Neural cell (in vitro differentiated cells): ENCODE data around the gene NR1H3. TPM values are rescaled to one million over a fixed set of nuclear protein-coding genes. Genes with fewer than 3 reads are reported as not detected.

Experiments used
- H2AFZ ChIP-seq: fragments of 200-600, 300-800 bp; sonication (generic), shearing (Covaris generic); 2 replicates; pipeline ENCODE4 v1.6.0; 2014; ENCODE audit warnings: low read depth, mild to moderate bottlenecking, antibody characterized with exemption, low read length, moderate library complexity
- H3F3A ChIP-seq: fragments of 200-600 bp; shearing (Covaris generic); 2 replicates; pipeline ENCODE4 v1.6.1; 2016; ENCODE audit warnings: mild to moderate bottlenecking, moderate library complexity, mixed read lengths, antibody characterized with exemption, low read length; ENCODE audit not compliant: insufficient read depth, poor library complexity, severe bottlenecking
- H3K27ac ChIP-seq: fragments of 200-600, 300-800 bp; sonication (generic), shearing (Covaris generic); 2 replicates; pipeline ENCODE4 v1.5.1; 2014; ENCODE audit warnings: mild to moderate bottlenecking, low read length, moderate library complexity
- H3K27me3 ChIP-seq: fragments of 300-800, 200-600 bp; sonication (generic), shearing (Covaris generic); 2 replicates; pipeline ENCODE4 v1.6.0; 2014; ENCODE audit warnings: mild to moderate bottlenecking, low read depth, low read length, moderate library complexity; ENCODE audit not compliant: insufficient read depth
- H3K36me3 ChIP-seq: fragments of 300-800, 200-600 bp; sonication (generic), shearing (Covaris generic); 2 replicates; pipeline ENCODE4 v1.5.1; 2014; ENCODE audit warnings: mild to moderate bottlenecking, antibody characterized with exemption, low read length, moderate library complexity; ENCODE audit not compliant: insufficient read depth
- H3K4me2 ChIP-seq: fragments of 300-800, 200-600 bp; sonication (generic), shearing (Covaris generic); 2 replicates; pipeline ENCODE4 v1.6.0; 2014; ENCODE audit warnings: mild to moderate bottlenecking, low read length
- H3K4me3 ChIP-seq: fragments of 300-800, 200-600 bp; sonication (generic), shearing (Covaris generic); 2 replicates; pipeline ENCODE4 v1.5.1; 2014; ENCODE audit warnings: mild to moderate bottlenecking, low read length, moderate library complexity
- H3K79me2 ChIP-seq: fragments of 200-600 bp; shearing (Covaris generic); replicated peaks from 2 replicates; pipeline ENCODE4 v1.6.0; 2014; ENCODE audit warnings: mild to moderate bottlenecking, low read length, moderate library complexity; ENCODE audit not compliant: insufficient read depth
- H3K9ac ChIP-seq: fragments of 300-800, 200-600 bp; sonication (generic), shearing (Covaris generic); 2 replicates; pipeline ENCODE4 v1.6.1; 2016; ENCODE audit warnings: mild to moderate bottlenecking, low read length, mixed read lengths
- H3K9me2 ChIP-seq: fragments of 200-600 bp; shearing (Covaris generic); 2 replicates; pipeline ENCODE4 v1.6.1; 2016; ENCODE audit warnings: mild to moderate bottlenecking, low read length, mixed read lengths; ENCODE audit not compliant: insufficient read depth
- H3K9me3 ChIP-seq: fragments of 200-600, 300-800 bp; sonication (generic), shearing (Covaris generic); 2 replicates; pipeline ENCODE4 v1.6.1; 2016; ENCODE audit warnings: mild to moderate bottlenecking, mixed run types, low read length, moderate library complexity, mixed read lengths
- H4K20me1 ChIP-seq: fragments of 200-600 bp; shearing (Covaris generic); 2 replicates; pipeline ENCODE4 v1.6.1; 2016; ENCODE audit warnings: mild to moderate bottlenecking, mixed run types; ENCODE audit not compliant: insufficient read depth
- CTCF ChIP-seq: fragments of 450-650 bp; IDR thresholded peaks from 2 replicates; pipeline ENCODE4 v1.5.1; 2014; ENCODE audit warnings: antibody characterized with exemption, mild to moderate bottlenecking, moderate library complexity; ENCODE audit not compliant: poor library complexity, severe bottlenecking
- EP300 ChIP-seq: fragments of 450-650 bp; conservative IDR thresholded peaks from 2 replicates; pipeline ENCODE4 v1.6.1; 2014; ENCODE audit warnings: antibody characterized with exemption, mild to moderate bottlenecking, moderate library complexity; ENCODE audit not compliant: poor library complexity, severe bottlenecking
- MXI1 ChIP-seq: fragments of 450-650 bp; conservative IDR thresholded peaks from 2 replicates; pipeline ENCODE4 v1.6.1; 2014; ENCODE audit warnings: antibody characterized with exemption, mild to moderate bottlenecking; ENCODE audit not compliant: poor library complexity, severe bottlenecking
- POLR2AphosphoS5 ChIP-seq: IDR thresholded peaks from 2 replicates; pipeline ENCODE4 v1.6.1; 2012
- RAD21 ChIP-seq: fragments of 450-650 bp; conservative IDR thresholded peaks from 2 replicates; pipeline ENCODE4 v1.6.1; 2014; ENCODE audit warnings: antibody characterized with exemption, mild to moderate bottlenecking, moderate library complexity
- REST ChIP-seq: IDR thresholded peaks from 2 replicates; pipeline ENCODE4 v1.6.1; 2012; ENCODE audit warnings: borderline replicate concordance
- SMC3 ChIP-seq: fragments of 450-650 bp; conservative IDR thresholded peaks from 2 replicates; pipeline ENCODE4 v1.6.1; 2014; ENCODE audit warnings: antibody characterized with exemption, mild to moderate bottlenecking, moderate library complexity; ENCODE audit not compliant: poor library complexity
- TAF1 ChIP-seq: IDR thresholded peaks from 2 replicates; pipeline ENCODE4 v1.6.1; 2012; ENCODE audit warnings: low read depth
- polyA plus RNA-seq: library from polyadenylated mRNA; depleted of rRNA; stranded (reverse); fragments of >200 nt; gene quantifications from 2 replicates; pipeline ENCODE4 v1.2.3, GENCODE V29; 2014

NR1H3 gene
- polyA plus RNA-seq, 1 donor from 2014 or later, result 7.7 TPM

GRCh38 chr11:47271328-47271727 is 13.5 kb downstream of the NR1H3 start:
- H3K4me3 ChIP-seq, result peak overlapping the region; percentile 75
- peak overlapping the region; percentile 16 for H2AFZ ChIP-seq
- H3K9me2 ChIP-seq, result no peaks in the 10 kb centered on the region
- H3K9me3 ChIP-seq, result no peaks in the 10 kb centered on the region
- peaks cover 7% of the 10 kb centered on the region for H3K36me3 ChIP-seq
- H3K27ac ChIP-seq, result peak overlapping the region; percentile 77
- TF ChIP-seq POLR2AphosphoS5, result no peak
- no peaks in the 10 kb centered on the region for H3K27me3 ChIP-seq
- H4K20me1 ChIP-seq, result peaks cover 3% of the 10 kb centered on the region
- H3K79me2 ChIP-seq, result peaks cover 40% of the 10 kb centered on the region
- H3K9ac ChIP-seq, result peak overlapping the region; percentile 84
- H3F3A ChIP-seq, result peaks cover 4% of the 10 kb centered on the region
- peak overlapping the region; percentile 76 for H3K4me2 ChIP-seq

GRCh38 chr11:47271961-47272661 is 14.3 kb downstream of the NR1H3 start:
- H3K27ac ChIP-seq, result peak overlapping the region; percentile 77
- H3K79me2 ChIP-seq, result peaks cover 40% of the 10 kb centered on the region
- peak overlapping the region; percentile 75 for H3K4me3 ChIP-seq
- H3K4me2 ChIP-seq, result peak overlapping the region; percentile 76
- no peaks in the 10 kb centered on the region for H3K9me2 ChIP-seq
- no peaks in the 10 kb centered on the region for H3K27me3 ChIP-seq
- TF ChIP-seq EP300, result no peak
- no peak for TF ChIP-seq POLR2AphosphoS5
- TF ChIP-seq SMC3, result no peak
- TF ChIP-seq MXI1, result no peak
- no peak for TF ChIP-seq CTCF
- TF ChIP-seq TAF1, result no peak
- TF ChIP-seq REST, result no peak
- TF ChIP-seq RAD21, result no peak
- peaks cover 3% of the 10 kb centered on the region for H4K20me1 ChIP-seq
- H3F3A ChIP-seq, result peaks cover 4% of the 10 kb centered on the region
- no peaks in the 10 kb centered on the region for H3K9me3 ChIP-seq
- H3K9ac ChIP-seq, result peak overlapping the region; percentile 25
- H2AFZ ChIP-seq, result no peak overlapping the region
- H3K36me3 ChIP-seq, result peaks cover 7% of the 10 kb centered on the region

GRCh38 chr11:47272706-47273105 is 14.9 kb downstream of the NR1H3 start:
- Histone ChIP-seq H3K9ac (no peak overlapping the region), H3F3A (peaks cover 4% of the 10 kb centered on the region), H3K36me3 (peaks cover 7% of the 10 kb centered on the region), H3K4me2 (no peak overlapping the region), H3K9me3 (no peaks in the 10 kb centered on the region), H4K20me1 (peaks cover 3% of the 10 kb centered on the region), H3K79me2 (peaks cover 40% of the 10 kb centered on the region), H2AFZ (no peak overlapping the region), H3K27ac (peak overlapping the region; percentile 16), H3K27me3 (no peaks in the 10 kb centered on the region), H3K4me3 (peak overlapping the region; percentile 75), H3K9me2 (no peaks in the 10 kb centered on the region)
- no peak for TF ChIP-seq CTCF
- no peak for TF ChIP-seq POLR2AphosphoS5
- no peak for TF ChIP-seq EP300
- TF ChIP-seq RAD21, result no peak
